GM12891 (cell line): Measurements from ENCODE around the gene RBMS2. TPM values are rescaled to one million over a fixed set of nuclear protein-coding genes. Genes with fewer than 3 reads are reported as not detected.

Experiments used
- DNase-seq: peaks from one replicate; pipeline ENCODE4 v3.0.0; 2011; ENCODE audit warnings: low spot score; ENCODE audit not compliant: insufficient read length
- FAIRE-seq: peaks from 2 replicates; lab custom pipeline; 2011; peaks lifted over from hg19 to GRCh38; lab: Jason Lieb, UNC
- PAX5 ChIP-seq: IDR thresholded peaks from 2 replicates; pipeline ENCODE4 v1.6.1; 2011; ENCODE audit warnings: low read length, moderate library complexity, mild to moderate bottlenecking; ENCODE audit not compliant: insufficient read depth, severe bottlenecking
- POLR2A ChIP-seq: IDR thresholded peaks from 2 replicates; pipeline ENCODE4 v1.6.1; 2011; ENCODE audit warnings: low read depth, low read length, control low read depth
- POLR2AphosphoS5 ChIP-seq: IDR thresholded peaks from 2 replicates; pipeline ENCODE4 v1.6.1; 2011; ENCODE audit warnings: low read depth, low read length, control low read depth
- POU2F2 ChIP-seq: IDR thresholded peaks from 2 replicates; pipeline ENCODE4 v1.6.1; 2011; ENCODE audit warnings: low read depth, mild to moderate bottlenecking, control low read depth, low read length, moderate library complexity
- SPI1 ChIP-seq: IDR thresholded peaks from 2 replicates; pipeline ENCODE4 v1.6.1; 2011; ENCODE audit warnings: low read depth, low read length, control low read depth
- TAF1 ChIP-seq: IDR thresholded peaks from 2 replicates; pipeline ENCODE4 v1.6.1; 2011; ENCODE audit warnings: low read depth, low read length, control low read depth
- polyA plus RNA-seq: library from polyadenylated mRNA; unstranded; fragments of >200 nt; gene quantifications from one replicate; pipeline ENCODE4 v1.2.1, GENCODE V29; 2012; ENCODE audit warnings: low read depth, missing spikeins, inconsistent platforms; ENCODE audit not compliant: missing spikeins

The RBMS2 gene
- 2.3 TPM for polyA plus RNA-seq

GRCh38 chr12:56521590-56522371, at the start of gene RBMS2:
RBMS2 (plus strand) TSS chr12:56521820; CDS start chr12:56522024, 204 bp downstream.
- peak; percentile 58 for FAIRE-seq
- peak; percentile 24 for DNase-seq
- TF ChIP-seq POLR2A (no peak), POLR2AphosphoS5 (no peak), SPI1 (no peak), POU2F2 (no peak), PAX5 (no peak), TAF1 (no peak)

- TF ChIP-seq PAX5: no peak
- no peak for TF ChIP-seq POU2F2
- no peak for TF ChIP-seq TAF1
- no peak for TF ChIP-seq SPI1
- no peak for TF ChIP-seq POLR2A
- TF ChIP-seq POLR2AphosphoS5: no peak
- FAIRE-seq (no peak), DNase-seq (no peak)
Observed at GRCh38 chr12:56474389-56474788, 47.2 kb upstream of the RBMS2 start.

- no peak for TF ChIP-seq TAF1
- TF ChIP-seq PAX5: no peak
- TF ChIP-seq SPI1: no peak
- no peak for TF ChIP-seq POLR2A
- TF ChIP-seq POU2F2: no peak
- no peak for TF ChIP-seq POLR2AphosphoS5
- no peak for FAIRE-seq
- DNase-seq: no peak
Observed at GRCh38 chr12:56476143-56476542, 45.5 kb upstream of the RBMS2 start.

GRCh38 chr12:56476972-56477432, 44.6 kb upstream of the RBMS2 start:
- TF ChIP-seq SPI1 (no peak), PAX5 (no peak), POLR2AphosphoS5 (no peak), TAF1 (no peak), POLR2A (no peak), POU2F2 (no peak)
- no peak for DNase-seq
- FAIRE-seq: no peak

- TF ChIP-seq SPI1 (no peak), POU2F2 (no peak), POLR2A (0 out of 2 replicates have a peak, but pooled peaks have one; percentile 40), POLR2AphosphoS5 (no peak), PAX5 (no peak), TAF1 (no peak)
- FAIRE-seq (peak; percentile 5), DNase-seq (no peak)
Observed at GRCh38 chr12:56477521-56478225, 43.9 kb upstream of the RBMS2 start.

- TF ChIP-seq TAF1: no peak
- TF ChIP-seq POLR2AphosphoS5: no peak
- no peak for TF ChIP-seq SPI1
- no peak for TF ChIP-seq PAX5
- no peak for TF ChIP-seq POU2F2
- TF ChIP-seq POLR2A: no peak
- FAIRE-seq (no peak), DNase-seq (no peak)
Observed at GRCh38 chr12:56479625-56480024, 42.0 kb upstream of the RBMS2 start.

GRCh38 chr12:56484566-56484965, 37.1 kb upstream of the RBMS2 start:
- no peak for FAIRE-seq
- no peak for DNase-seq
- TF ChIP-seq SPI1: no peak

GRCh38 chr12:56486694-56487093, 34.9 kb upstream of the RBMS2 start:
- TF ChIP-seq POLR2A: no peak
- TF ChIP-seq TAF1: no peak
- TF ChIP-seq PAX5: no peak
- no peak for TF ChIP-seq SPI1
- TF ChIP-seq POLR2AphosphoS5: no peak
- TF ChIP-seq POU2F2: no peak
- FAIRE-seq (no peak), DNase-seq (no peak)

GRCh38 chr12:56487448-56488040, 34.1 kb upstream of the RBMS2 start:
- DNase-seq (peak; percentile 35), FAIRE-seq (no peak)
- TF ChIP-seq POLR2A: no peak
- TF ChIP-seq POU2F2: 0 out of 2 replicates have a peak, but pooled peaks have one; percentile 25
- no peak for TF ChIP-seq TAF1
